Transverse colon (tissue), 4 donors: ENCODE results near the gene SMIM44. TPM values are rescaled to one million over a fixed set of nuclear protein-coding genes. Genes with fewer than 3 reads are reported as not detected.

Source experiments
- DNase-seq: peaks from one replicate; pipeline ENCODE4 v3.0.0-alpha.2; 2019
- H3K27ac ChIP-seq, 4 donors: fragments of 200-600 bp; sonication (generic); 2 replicates each; pipeline ENCODE4 v1.5.1; 2016 to 2018; ENCODE audit warnings: inconsistent platforms in 4 of 4
- H3K27me3 ChIP-seq: fragments of 200-600 bp; sonication (generic); 2 replicates; pipeline ENCODE4 v1.5.1; 2017; ENCODE audit warnings: inconsistent platforms
- H3K36me3 ChIP-seq, 4 donors: fragments of 200-600 bp; sonication (generic); 2 replicates each; pipeline ENCODE4 v1.5.1; 2017 to 2019; ENCODE audit warnings: inconsistent platforms in 4 of 4
- H3K4me1 ChIP-seq, 4 donors: fragments of 200-600 bp; sonication (generic); 2 replicates each; pipeline ENCODE4 v1.5.1; 2017 to 2020; ENCODE audit warnings: inconsistent platforms in 4 of 4
- H3K4me3 ChIP-seq, 4 donors: fragments of 200-600 bp; sonication (generic); 1 replicate in 1 of 4; 2 replicates in 3 of 4; pipeline versions ENCODE4 v1.5.1 to v1.6.1; 2017 to 2019; ENCODE audit warnings: inconsistent platforms in 4 of 4
- H3K9me3 ChIP-seq, 2 donors: fragments of 200-600 bp; sonication (generic); 2 replicates each; pipeline ENCODE4 v1.5.1; 2017 to 2019; ENCODE audit warnings: inconsistent platforms in 2 of 2
- CTCF ChIP-seq, 5 experiments: fragments of 200-600 bp in 3 of 5; fragments of 450-650 bp in 2 of 5; sonication (generic) in 3 of 5; IDR thresholded peaks; 1 replicate in 2 of 5; 2 replicates in 3 of 5; pipeline ENCODE4 v1.5.1; 2016 to 2017; ENCODE audit warnings: antibody characterized with exemption in 5 of 5, inconsistent platforms in 3 of 5, mild to moderate bottlenecking in 2 of 5, moderate library complexity in 1 of 5
- EP300 ChIP-seq: sonication (generic); formaldehyde crosslinking; IDR thresholded peaks from one replicate; pipeline ENCODE4 v1.6.1; 2017; ENCODE audit warnings: antibody characterized with exemption, low read depth
- POLR2A ChIP-seq: fragments of 450-650 bp; IDR thresholded peaks from one replicate; pipeline ENCODE4 v1.6.1; 2016; ENCODE audit warnings: antibody characterized with exemption, mild to moderate bottlenecking, moderate library complexity
- POLR2AphosphoS5 ChIP-seq, 3 donors: sonication (generic); formaldehyde crosslinking; IDR thresholded peaks; one replicate each; pipeline ENCODE4 v1.6.1; 2016; ENCODE audit warnings: antibody characterized with exemption in 3 of 3
- WGBS, 2 donors: methylation state at CpG; one replicate each; pipeline ENCODE4 v1.1.5; 2018; ENCODE audit warnings: low coverage in 1 of 2; 5-methylcytosine and 5-hydroxymethylcytosine counted together
- in situ Hi-C, 4 donors: fragments of 200-750 bp; cut with MboI; loops; one replicate each; pipeline versions ENCODE4 v1.15.0 to v1.15.1; 2017; ENCODE audit warnings: low sequenced_read_pairs in 3 of 4, low pct_ligation_motif_present in 1 of 4, low pct_unique_long_range_greater_than_20kb in 1 of 4
- intact Hi-C: fragments of 100-400 bp; cut with DNase I; formaldehyde crosslinking; loops from one replicate; pipeline ENCODE4 v1.15.1; 2023; ENCODE audit warnings: low total_unique reads
- total RNA-seq, 4 donors: library from RNA; depleted of rRNA; stranded (reverse); fragments of >200 nt; gene quantifications; one replicate each; pipeline ENCODE4 v1.1.0, GENCODE V29; 2016

The SMIM44 gene
- total RNA-seq, 4 donors from 2014 or later: 4.1 to 15.3 TPM; not detected in 2

- no peak for DNase-seq
- WGBS, 2 donors: 59 to 81% methylated on average over 3 to 11 of the region's 11 CpGs
- in situ Hi-C loops: loop anchor here in 3 of 4 donors (5.0 to 10.0 kb wide), 2 partner anchors 146 to 148 kb away; no protein-coding TSS in a partner anchor
- Histone ChIP-seq H3K36me3 (no peaks in the 10 kb centered on the region), H3K4me1 (peaks cover 10 to 37% (median 19%) of the 10 kb centered on the region in 4 donors), H3K4me3 (no peak overlapping the region), H3K27ac (peak overlapping the region in 1 of 4 donors; percentile 17), H3K9me3 (no peaks in the 10 kb centered on the region), H3K27me3 (no peaks in the 10 kb centered on the region)
- TF ChIP-seq EP300 (no peak), CTCF (IDR thresholded peaks at IDR 0.05) (no peak), POLR2AphosphoS5 (IDR thresholded peaks at IDR 0.05) (no peak), POLR2A (no peak)
- intact Hi-C loops: loop anchor here (5.0 kb wide), 1 partner anchor 163 kb away; no protein-coding TSS in a partner anchor
Observed at GRCh38 chr19:3470500-3471128, 12.6 kb downstream of the SMIM44 start.

GRCh38 chr19:3469638-3470499 is 13.4 kb downstream of the SMIM44 start:
- Histone ChIP-seq H3K9me3 (no peaks in the 10 kb centered on the region), H3K4me3 (no peak overlapping the region), H3K27ac (peak overlapping the region in 3 of 4 donors; percentile 17 to 58 (median 26)), H3K36me3 (no peaks in the 10 kb centered on the region), H3K27me3 (no peaks in the 10 kb centered on the region), H3K4me1 (peaks cover 10 to 40% (median 19%) of the 10 kb centered on the region in 4 donors)
- intact Hi-C loops: loop anchor here (5.0 kb wide), 1 partner anchor 163 kb away; no protein-coding TSS in a partner anchor
- WGBS, 2 donors: 51 to 80% methylated on average over 1 to 13 of the region's 14 CpGs
- TF ChIP-seq POLR2AphosphoS5 (IDR thresholded peaks at IDR 0.05): peak in 1 of 3 donors; percentile 16
- TF ChIP-seq CTCF (IDR thresholded peaks at IDR 0.05): no peak
- TF ChIP-seq POLR2A: no peak
- no peak for TF ChIP-seq EP300
- in situ Hi-C loops: loop anchor here in 3 of 4 donors (5.0 to 10.0 kb wide), 2 partner anchors 145 to 148 kb away; no protein-coding TSS in a partner anchor
- no peak for DNase-seq

- H3K4me3 ChIP-seq: no peak overlapping the region
- H3K27ac ChIP-seq: peak overlapping the region in 1 of 4 donors; percentile 82
- TF ChIP-seq EP300 (no peak), POLR2AphosphoS5 (IDR thresholded peaks at IDR 0.05) (no peak)
- no peaks in the 10 kb centered on the region for H3K9me3 ChIP-seq
- H3K36me3 ChIP-seq: peaks cover 0 to 9% (median 0%) of the 10 kb centered on the region in 4 donors
- in situ Hi-C loops: no loop called here
- no peak for DNase-seq
- intact Hi-C loops: no loop called here
- 79% methylated on average over 3 of the region's 3 CpGs; no CpG with 5 or more reads in 1 of the 2 donors for WGBS, 2 donors
- H3K4me1 ChIP-seq: peaks cover 0 to 30% (median 12%) of the 10 kb centered on the region in 4 donors
- H3K27me3 ChIP-seq: no peaks in the 10 kb centered on the region
Observed at GRCh38 chr19:3468211-3468610, 15.0 kb downstream of the SMIM44 start.

- in situ Hi-C loops (no loop called here), intact Hi-C loops (no loop called here)
- Histone ChIP-seq H3K27ac (peak overlapping the region in 2 of 4 donors; percentile 75 to 82), H3K9me3 (no peaks in the 10 kb centered on the region), H3K4me3 (no peak overlapping the region), H3K27me3 (no peaks in the 10 kb centered on the region), H3K4me1 (peaks cover 0 to 30% (median 11%) of the 10 kb centered on the region in 4 donors), H3K36me3 (peaks cover 0 to 14% (median 3%) of the 10 kb centered on the region in 4 donors)
- 91% methylated on average over 10 of the region's 10 CpGs; no CpG with 5 or more reads in 1 of the 2 donors for WGBS, 2 donors
- TF ChIP-seq EP300 (no peak), POLR2AphosphoS5 (IDR thresholded peaks at IDR 0.05) (no peak), CTCF (IDR thresholded peaks at IDR 0.05) (no peak), POLR2A (no peak)
- DNase-seq: no peak
Observed at GRCh38 chr19:3467437-3468198, 15.6 kb downstream of the SMIM44 start.
